Vagina (tissue), 2 donors: ENCODE measurements around the gene CATSPER3. TPM values are rescaled to one million over a fixed set of nuclear protein-coding genes. Genes with fewer than 3 reads are reported as not detected.
A peak's percentile ranks its signal among the peaks of the same experiment; 100 is the strongest.

Experiments
- DNase-seq, 2 donors: peaks; one replicate each; pipeline ENCODE4 v3.0.0-alpha.2; 2017; ENCODE audit errors: extremely low spot score in 2 of 2
- H3K27ac ChIP-seq: fragments of 200-600 bp; sonication (generic); one replicate; pipeline ENCODE4 v1.5.1; 2019
- H3K27me3 ChIP-seq: fragments of 200-600 bp; sonication (generic); one replicate; pipeline ENCODE4 v1.5.1; 2019
- H3K36me3 ChIP-seq, 2 donors: fragments of 200-600 bp; sonication (generic); one replicate each; pipeline ENCODE4 v1.5.1; 2017 to 2019
- H3K4me1 ChIP-seq: fragments of 200-600 bp; sonication (generic); one replicate; pipeline ENCODE4 v1.5.1; 2019
- H3K4me3 ChIP-seq, 2 donors: fragments of 200-600 bp; sonication (generic); 1 replicate in 1 of 2; 2 replicates in 1 of 2; pipeline ENCODE4 v1.5.1; 2016 to 2019
- H3K9me3 ChIP-seq: fragments of 200-600 bp; sonication (generic); one replicate; pipeline ENCODE4 v1.5.1; 2019
- CTCF ChIP-seq, 3 experiments: fragments of 450-650 bp in 2 of 3; fragments of 200-600 bp in 1 of 3; sonication (generic) in 1 of 3; IDR thresholded peaks; one replicate each; pipeline ENCODE4 v1.5.1; 2017 to 2019; ENCODE audit warnings: antibody characterized with exemption in 3 of 3, mild to moderate bottlenecking in 2 of 3, moderate library complexity in 2 of 3
- POLR2A ChIP-seq, 2 donors: fragments of 450-650 bp; IDR thresholded peaks; one replicate each; pipeline ENCODE4 v1.6.1; 2017; ENCODE audit warnings: antibody characterized with exemption in 2 of 2, mild to moderate bottlenecking in 2 of 2, moderate library complexity in 2 of 2
- POLR2AphosphoS5 ChIP-seq, 2 donors: sonication (generic); formaldehyde crosslinking; IDR thresholded peaks; one replicate each; pipeline ENCODE4 v1.9.0; 2017; ENCODE audit warnings: antibody characterized with exemption in 2 of 2, mild to moderate bottlenecking in 2 of 2, low read depth in 1 of 2; ENCODE audit not compliant: insufficient read depth in 1 of 2
- intact Hi-C: fragments of 100-400 bp; cut with DNase I; formaldehyde crosslinking; loops from one replicate; pipeline ENCODE4 v1.15.1; 2023
- total RNA-seq: library from RNA; depleted of rRNA; stranded (reverse); fragments of >200 nt; gene quantifications from one replicate; pipeline ENCODE4 v1.2.3, GENCODE V29; 2016

Gene CATSPER3
- total RNA-seq, 1 donor from 2014 or later = not detected

GRCh38 chr5:135009736-135010501 lies 42.2 kb downstream of the CATSPER3 start:
- TF ChIP-seq POLR2AphosphoS5 (IDR thresholded peaks at IDR 0.05; ENCODE audit: insufficient read depth in 1 of 2, low read depth in 1 of 2) (no peak), POLR2A (IDR thresholded peaks at IDR 0.05) (no peak), CTCF (IDR thresholded peaks at IDR 0.05) (no peak)
- intact Hi-C loops = no loop called here

GRCh38 chr5:135010502-135011354 lies 43.0 kb downstream of the CATSPER3 start:
- intact Hi-C loops = no loop called here
- Histone ChIP-seq H3K4me3 (no peak overlapping the region), H3K27me3 (no peaks in the 10 kb centered on the region), H3K4me1 (peaks cover 13% of the 10 kb centered on the region), H3K36me3 (no peaks in the 10 kb centered on the region), H3K27ac (no peak overlapping the region), H3K9me3 (no peaks in the 10 kb centered on the region)
- TF ChIP-seq POLR2A (IDR thresholded peaks at IDR 0.05) (no peak), POLR2AphosphoS5 (IDR thresholded peaks at IDR 0.05; ENCODE audit: insufficient read depth in 1 of 2, low read depth in 1 of 2) (no peak), CTCF (IDR thresholded peaks at IDR 0.05) (no peak)
- no peak for DNase-seq

More at GRCh38 chr5:135009736-135010501, 42.2 kb downstream of the CATSPER3 start:
- H3K4me3 ChIP-seq = no peak overlapping the region
- no peak overlapping the region for H3K27ac ChIP-seq
- no peak for DNase-seq
- peaks cover 10% of the 10 kb centered on the region for H3K4me1 ChIP-seq
- H3K9me3 ChIP-seq = no peaks in the 10 kb centered on the region
- no peaks in the 10 kb centered on the region for H3K27me3 ChIP-seq
- no peaks in the 10 kb centered on the region for H3K36me3 ChIP-seq

GRCh38 chr5:135011355-135012032 lies 43.8 kb downstream of the CATSPER3 start:
- no peak for TF ChIP-seq POLR2AphosphoS5 (IDR thresholded peaks at IDR 0.05; ENCODE audit: insufficient read depth in 1 of 2, low read depth in 1 of 2)
- no peak for TF ChIP-seq CTCF (IDR thresholded peaks at IDR 0.05)
- TF ChIP-seq POLR2A (IDR thresholded peaks at IDR 0.05) = no peak
- Histone ChIP-seq H3K4me1 (peaks cover 13% of the 10 kb centered on the region), H3K27ac (no peak overlapping the region), H3K27me3 (no peaks in the 10 kb centered on the region), H3K4me3 (no peak overlapping the region), H3K36me3 (no peaks in the 10 kb centered on the region), H3K9me3 (no peaks in the 10 kb centered on the region)
- intact Hi-C loops = no loop called here
- peak in 1 of 2 donors; percentile 64 for DNase-seq

- H3K27me3 ChIP-seq = no peaks in the 10 kb centered on the region
- no peak overlapping the region for H3K4me3 ChIP-seq
- no peaks in the 10 kb centered on the region for H3K9me3 ChIP-seq
- H3K36me3 ChIP-seq = no peaks in the 10 kb centered on the region
- no peak overlapping the region for H3K27ac ChIP-seq
- peaks cover 13% of the 10 kb centered on the region for H3K4me1 ChIP-seq
- no peak for TF ChIP-seq CTCF (IDR thresholded peaks at IDR 0.05)
- TF ChIP-seq POLR2A (IDR thresholded peaks at IDR 0.05) = no peak
- TF ChIP-seq POLR2AphosphoS5 (IDR thresholded peaks at IDR 0.05; ENCODE audit: insufficient read depth in 1 of 2, low read depth in 1 of 2) = no peak
- intact Hi-C loops = no loop called here
- DNase-seq = no peak
Measured at GRCh38 chr5:135012033-135012588, 44.4 kb downstream of the CATSPER3 start.
